Mammary epithelial cell (primary cell): ENCODE results near the gene ERBB4.

ENCODE experiments used
- EZH2 ChIP-seq: IDR thresholded peaks from 2 replicates; pipeline ENCODE4 v1.6.1; 2012; ENCODE audit warnings: low read length, inconsistent platforms, borderline replicate concordance
- TF ChIP-seq, protein P1 (sequence below), 2 donors: IDR thresholded peaks in 1 of 2; conservative IDR thresholded peaks in 1 of 2; 2 replicates each; pipeline ENCODE4 v1.5.1; 2011 to 2012; ENCODE audit warnings: inconsistent platforms in 2 of 2, low read length in 2 of 2, mild to moderate bottlenecking in 2 of 2, control low read depth in 1 of 2, low read depth in 1 of 2; ENCODE audit not compliant: insufficient read depth in 1 of 2; ENCODE audit errors: extremely low read depth in 1 of 2

DNA sequence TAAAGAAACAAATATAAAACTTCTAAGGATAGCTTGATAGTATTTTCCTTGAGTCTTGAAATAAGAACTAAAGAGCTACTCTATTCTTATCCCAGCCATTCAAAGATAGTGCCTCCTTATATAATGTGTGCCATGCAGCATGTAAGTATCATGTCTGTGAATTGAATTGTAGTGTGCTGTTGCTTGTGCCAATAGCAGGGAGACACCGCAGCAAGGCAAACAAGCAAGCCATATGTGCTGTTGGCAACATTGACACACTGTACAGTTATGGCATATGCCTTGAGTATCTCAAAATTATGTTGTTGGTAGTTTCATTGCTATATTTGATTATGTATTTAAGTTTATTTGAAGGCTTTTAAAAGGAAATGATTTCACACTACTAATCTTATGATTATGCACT lies 58.2 kb downstream of the ERBB4 start:
- TF ChIP-seq, protein P1, sequence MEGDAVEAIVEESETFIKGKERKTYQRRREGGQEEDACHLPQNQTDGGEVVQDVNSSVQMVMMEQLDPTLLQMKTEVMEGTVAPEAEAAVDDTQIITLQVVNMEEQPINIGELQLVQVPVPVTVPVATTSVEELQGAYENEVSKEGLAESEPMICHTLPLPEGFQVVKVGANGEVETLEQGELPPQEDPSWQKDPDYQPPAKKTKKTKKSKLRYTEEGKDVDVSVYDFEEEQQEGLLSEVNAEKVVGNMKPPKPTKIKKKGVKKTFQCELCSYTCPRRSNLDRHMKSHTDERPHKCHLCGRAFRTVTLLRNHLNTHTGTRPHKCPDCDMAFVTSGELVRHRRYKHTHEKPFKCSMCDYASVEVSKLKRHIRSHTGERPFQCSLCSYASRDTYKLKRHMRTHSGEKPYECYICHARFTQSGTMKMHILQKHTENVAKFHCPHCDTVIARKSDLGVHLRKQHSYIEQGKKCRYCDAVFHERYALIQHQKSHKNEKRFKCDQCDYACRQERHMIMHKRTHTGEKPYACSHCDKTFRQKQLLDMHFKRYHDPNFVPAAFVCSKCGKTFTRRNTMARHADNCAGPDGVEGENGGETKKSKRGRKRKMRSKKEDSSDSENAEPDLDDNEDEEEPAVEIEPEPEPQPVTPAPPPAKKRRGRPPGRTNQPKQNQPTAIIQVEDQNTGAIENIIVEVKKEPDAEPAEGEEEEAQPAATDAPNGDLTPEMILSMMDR (conservative IDR thresholded peaks at IDR 0.05 in 1 of 2, IDR thresholded peaks at IDR 0.05 in 1 of 2; ENCODE audit: extremely low read depth in 1 of 2, insufficient read depth in 1 of 2, low read depth in 1 of 2, low read length in 2 of 2) = no peak
- no peak for TF ChIP-seq EZH2
